ENCODE results near the gene ADAMTSL1.

Gene ADAMTSL1

GRCh38 chr9:18785604-18786003 is 311.7 kb downstream of the ADAMTSL1 start:
- DNase-seq = no peak

DNA sequence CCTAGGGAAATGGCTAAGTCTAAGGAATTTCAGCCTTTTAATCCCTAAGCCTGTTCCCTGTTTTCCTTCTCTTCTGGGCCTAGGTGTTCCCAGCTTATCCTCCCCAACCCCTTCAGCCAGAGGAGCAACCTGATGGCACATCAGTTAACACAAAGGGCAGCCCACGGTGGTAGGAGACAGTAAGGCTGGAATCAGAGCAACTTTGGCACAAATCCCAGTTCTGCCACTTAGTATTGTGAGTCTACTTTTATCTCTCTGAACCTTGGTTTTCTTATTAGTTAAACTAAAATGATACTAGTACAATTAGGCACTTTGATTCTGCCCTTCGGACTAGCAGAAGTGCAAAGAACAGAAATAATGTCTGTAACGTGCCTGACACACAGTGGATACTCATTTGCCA is 312.2 kb downstream of the ADAMTSL1 start:
- DNase-seq = no peak

GRCh38 chr9:18786911-18787650 is 313.1 kb downstream of the ADAMTSL1 start:
- DNase-seq = no peak

DNA sequence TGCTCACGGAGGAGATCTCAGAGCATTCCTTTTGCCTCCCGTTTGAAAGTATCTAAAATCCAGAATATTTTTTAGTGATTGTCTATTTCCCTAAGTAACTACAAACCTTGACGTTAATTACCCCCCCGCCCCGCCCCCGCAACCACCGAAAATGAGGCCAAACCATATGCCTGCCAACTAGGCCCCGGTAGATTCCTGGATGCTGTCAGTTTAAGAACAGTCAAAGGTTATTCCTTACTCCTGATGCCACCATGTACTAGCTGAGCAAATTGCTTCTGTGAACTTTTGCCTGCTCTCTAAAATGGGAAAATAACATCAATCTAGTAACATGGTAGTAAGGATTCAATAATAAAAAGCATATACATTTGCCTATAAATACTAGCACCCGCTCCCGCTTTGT is 314.3 kb downstream of the ADAMTSL1 start:
- no peak for DNase-seq

DNA sequence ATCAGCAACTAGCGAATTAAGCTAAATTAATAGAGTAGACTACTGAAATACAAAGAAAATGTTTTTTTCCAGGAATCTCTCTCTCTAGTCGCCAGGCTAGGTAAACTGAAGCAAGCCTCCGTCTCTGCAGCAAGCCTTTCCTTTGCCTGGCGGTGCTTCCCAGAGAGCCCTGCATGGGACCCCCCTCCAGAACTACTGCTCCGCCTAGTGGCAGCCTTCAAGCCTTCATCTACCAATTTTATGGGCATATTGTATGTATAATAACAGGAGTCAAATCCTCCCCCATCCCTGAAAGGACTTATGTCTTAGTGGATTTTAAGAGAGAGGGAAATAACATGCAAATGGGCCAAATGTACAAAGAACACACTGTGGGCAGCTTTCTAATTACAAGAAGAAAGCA is 317.1 kb downstream of the ADAMTSL1 start:
- no peak for DNase-seq

DNA sequence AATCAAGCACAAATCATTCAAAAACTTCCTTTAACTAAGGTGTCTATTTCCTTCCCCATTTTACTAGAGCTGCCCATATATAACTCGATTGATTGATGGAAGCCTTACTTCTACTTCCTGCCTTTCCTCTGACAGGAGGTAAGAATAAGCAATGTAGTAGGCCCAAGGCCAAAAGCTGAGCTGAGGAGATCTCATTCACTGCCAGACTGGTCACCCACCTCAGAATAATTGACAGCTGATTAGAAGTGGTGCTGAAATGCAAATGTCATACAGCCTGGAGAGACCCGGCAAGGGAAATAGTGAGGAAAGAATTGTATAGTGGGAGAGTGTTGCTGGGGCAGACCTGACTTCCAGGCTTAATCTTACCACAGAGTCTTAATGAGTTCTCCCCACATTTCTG is 319.2 kb downstream of the ADAMTSL1 start:
- no peak for DNase-seq

- DNase-seq = no peak
Observed at GRCh38 chr9:18795947-18796671, 322.2 kb downstream of the ADAMTSL1 start.

GRCh38 chr9:18796696-18797270 is 322.8 kb downstream of the ADAMTSL1 start:
- DNase-seq = no peak

DNA sequence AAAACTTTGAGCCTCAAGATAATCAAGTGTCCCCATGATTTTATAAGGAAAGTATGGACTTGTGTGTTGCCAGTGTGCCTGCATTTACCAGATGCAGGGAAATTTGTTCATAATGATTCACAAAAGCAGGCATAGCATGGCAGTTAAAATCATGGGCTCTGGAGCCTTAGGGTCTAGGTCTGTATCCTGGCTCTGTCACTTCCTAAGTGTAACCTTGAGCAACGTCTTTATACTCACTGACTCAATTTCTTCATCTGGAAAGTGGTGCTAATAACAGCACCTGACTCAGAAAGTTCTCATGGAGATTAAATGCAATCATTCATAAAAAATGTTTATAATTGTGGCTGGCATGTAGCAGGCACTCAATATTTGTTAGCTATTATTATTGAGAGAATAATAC is 324.2 kb downstream of the ADAMTSL1 start:
- no peak for DNase-seq

- no peak for DNase-seq
Observed at GRCh38 chr9:18798508-18799290, 324.7 kb downstream of the ADAMTSL1 start.

GRCh38 chr9:18799428-18799827 is 325.5 kb downstream of the ADAMTSL1 start:
- no peak for DNase-seq

DNA sequence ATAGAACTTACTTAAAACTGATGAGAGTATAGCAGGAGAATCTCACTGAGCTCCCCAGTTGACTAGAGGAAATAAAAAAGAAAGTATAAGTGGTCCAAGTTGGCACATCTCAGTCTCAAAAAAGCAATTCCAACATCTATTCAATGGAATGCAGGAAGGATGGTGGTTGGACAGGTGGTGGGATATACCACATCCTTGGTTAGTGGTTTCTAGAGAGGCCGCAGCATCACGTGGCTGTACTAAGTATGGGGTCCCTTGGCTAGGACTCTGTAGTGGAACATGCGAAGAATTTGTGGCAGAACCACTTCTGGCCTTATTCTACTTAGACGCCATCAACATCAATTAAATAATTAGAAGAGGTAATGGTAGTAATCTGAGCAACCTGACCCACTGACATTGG is 326.6 kb downstream of the ADAMTSL1 start:
- DNase-seq = no peak

GRCh38 chr9:18805386-18805785 is 331.4 kb downstream of the ADAMTSL1 start:
- DNase-seq = no peak

GRCh38 chr9:18806232-18807080 is 332.5 kb downstream of the ADAMTSL1 start:
- DNase-seq = no peak

DNA sequence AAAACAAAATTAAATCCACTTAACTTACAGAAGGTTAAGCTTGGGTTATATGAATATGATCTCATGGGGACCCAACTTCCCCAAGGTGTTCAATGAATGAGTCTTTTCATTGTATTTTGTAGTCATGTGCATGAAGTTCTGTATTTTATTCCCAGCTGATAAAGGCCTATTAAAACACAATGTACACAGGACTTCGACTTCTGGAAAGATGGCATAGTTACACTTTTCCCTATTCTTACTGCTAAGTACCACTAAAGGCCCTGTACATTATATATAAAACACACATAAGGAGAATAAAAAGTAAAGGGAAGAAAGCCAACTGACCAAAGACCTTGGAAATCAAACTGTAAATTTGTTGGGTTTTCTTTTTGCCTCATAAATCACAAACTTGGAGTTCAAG is 336.6 kb downstream of the ADAMTSL1 start:
- DNase-seq = no peak

DNA sequence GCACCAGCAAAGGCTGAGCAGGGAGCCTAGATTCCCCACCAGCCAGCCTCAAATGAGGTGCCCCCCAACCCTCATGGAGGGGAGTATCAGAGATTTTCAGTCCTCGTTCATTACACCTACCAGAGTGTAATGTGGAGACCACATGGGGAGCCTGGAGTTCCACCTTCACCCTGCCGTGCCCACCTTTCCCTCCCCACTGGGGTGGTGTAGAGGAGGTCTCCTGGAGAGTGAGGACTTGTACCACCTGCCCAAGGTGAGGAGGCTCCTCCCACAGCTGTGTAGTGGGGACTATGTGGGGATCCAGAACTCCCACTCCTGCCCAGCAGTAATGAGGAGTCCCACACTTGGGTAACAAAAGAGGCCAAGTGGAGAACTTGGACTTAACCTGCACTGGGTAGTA is 337.2 kb downstream of the ADAMTSL1 start:
- DNase-seq = no peak

DNA sequence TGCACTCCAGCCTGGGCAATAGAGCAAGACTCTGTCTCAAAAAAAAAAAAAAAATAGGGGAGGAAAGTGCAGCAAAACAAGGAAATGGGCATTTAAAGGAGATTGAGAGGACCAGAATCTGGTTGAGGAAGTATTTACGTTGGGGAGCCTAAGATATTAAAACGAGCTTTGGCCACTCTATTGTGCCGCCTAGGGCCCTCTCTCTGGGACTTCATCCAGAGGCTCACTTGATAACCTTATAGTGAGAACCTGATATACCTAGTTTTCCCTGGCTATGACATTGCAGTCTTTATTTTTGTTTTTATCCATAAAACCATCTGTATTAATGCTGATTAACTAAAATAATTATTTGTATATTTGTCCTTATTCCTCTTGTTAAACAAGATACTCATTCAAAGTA is 345.5 kb downstream of the ADAMTSL1 start:
- DNase-seq = no peak

DNA sequence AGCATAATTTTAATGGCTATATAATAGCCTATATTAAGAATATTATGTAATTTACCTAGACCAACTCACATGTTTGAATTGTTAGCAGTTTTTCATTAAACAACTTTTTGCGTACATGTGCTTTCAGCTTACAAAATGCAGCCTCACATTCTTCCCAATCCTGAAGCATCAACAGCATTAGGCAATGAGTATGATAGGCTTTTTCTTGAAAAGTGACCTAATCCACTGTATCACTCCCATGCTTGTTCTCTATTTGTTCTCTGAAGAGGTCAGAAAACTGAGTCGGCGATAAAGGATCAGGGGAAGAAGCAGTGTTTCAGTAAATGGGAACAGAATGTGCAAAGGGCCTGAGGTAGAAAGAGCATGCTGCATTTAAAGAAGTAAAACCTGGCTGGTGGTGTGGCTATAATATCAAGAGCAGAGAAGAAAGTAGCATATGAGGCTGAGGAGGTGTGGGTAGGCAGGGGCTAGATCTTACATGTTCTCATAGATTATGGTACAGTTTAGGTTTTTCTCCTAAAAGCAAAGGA is 346.7 kb downstream of the ADAMTSL1 start:
- DNase-seq = no peak

GRCh38 chr9:18821788-18822187 is 347.8 kb downstream of the ADAMTSL1 start:
- DNase-seq = no peak

DNA sequence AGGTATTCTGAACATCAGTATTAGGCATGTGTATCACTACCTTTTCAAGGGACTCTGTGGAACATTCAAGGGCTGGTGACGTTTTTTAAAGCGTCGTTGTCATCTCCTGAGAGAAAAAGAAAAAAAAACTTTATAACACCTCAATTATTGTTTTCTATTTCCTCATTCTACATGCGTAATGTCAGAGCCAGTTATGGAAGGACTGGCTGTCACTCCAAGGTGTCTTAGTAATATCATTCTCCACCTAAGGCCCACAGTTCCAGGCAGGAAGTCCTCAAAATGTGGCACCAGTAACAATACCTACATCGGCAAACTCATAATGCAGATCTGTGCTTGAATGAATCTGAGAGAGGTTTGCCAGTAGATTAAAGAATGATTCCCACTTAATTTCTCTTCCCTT is 348.9 kb downstream of the ADAMTSL1 start:
- DNase-seq = no peak

DNA sequence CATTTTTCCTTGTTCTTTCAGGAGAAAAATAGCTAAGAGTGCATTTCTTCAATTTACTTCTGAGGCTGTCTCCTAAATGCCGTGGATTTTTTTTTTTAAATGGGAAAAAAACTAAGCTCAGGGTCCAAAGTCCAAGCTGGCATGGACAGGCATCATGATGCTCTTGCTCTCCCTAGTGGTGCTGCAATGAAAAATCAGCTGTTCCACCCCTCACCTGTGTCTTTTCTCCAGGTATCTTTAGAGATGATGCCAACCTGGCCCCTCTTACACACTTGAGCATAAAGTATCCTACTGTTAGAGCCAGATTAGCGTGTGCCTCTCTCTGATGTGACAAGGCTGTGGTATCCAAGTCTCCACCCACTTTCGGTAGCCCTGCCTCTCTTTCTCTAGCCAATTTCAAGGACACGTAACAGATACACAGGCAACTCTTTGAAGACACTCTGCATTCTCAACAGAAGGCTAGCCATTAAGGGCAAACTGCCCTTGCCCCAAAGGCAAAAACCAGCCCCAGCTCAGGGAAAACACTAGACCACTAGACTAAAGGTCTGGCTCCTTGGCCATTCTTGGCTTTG is 350.2 kb downstream of the ADAMTSL1 start:
- no peak for DNase-seq

DNA sequence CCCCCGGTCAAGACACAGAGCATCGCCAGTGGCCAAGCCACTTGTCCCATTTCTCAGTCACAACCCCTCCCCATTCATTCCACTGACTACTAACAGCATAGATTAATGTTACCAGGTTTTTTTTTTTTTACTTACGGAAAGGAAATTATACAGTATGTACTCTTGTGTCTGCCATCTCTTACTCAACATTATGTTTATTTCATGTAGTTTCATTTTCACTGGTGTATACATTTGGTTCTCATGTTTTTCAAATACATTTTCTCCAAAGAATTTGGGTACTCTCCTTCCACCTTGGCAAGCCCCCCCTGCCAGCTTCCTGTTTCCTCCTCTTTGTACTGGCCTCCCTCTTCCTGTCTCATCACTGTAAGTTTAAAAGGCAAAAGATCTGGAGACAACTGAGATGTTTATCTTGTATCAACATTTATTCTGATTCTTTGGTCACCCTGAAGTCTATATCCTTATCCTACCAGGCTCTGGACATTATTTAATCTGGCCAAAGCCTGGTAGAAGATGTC is 351.8 kb downstream of the ADAMTSL1 start:
- DNase-seq = no peak
